Stimulated activated CD4-positive, alpha-beta T cell treated with anti-CD3 and anti-CD28 coated beads, Interleukin-12 subunit alpha, Interleukin-12 subunit beta, amount 100 ng/mL, for 24 hours (primary cell): Measurements from ENCODE around the gene RPS19BP1.

Source experiments
- DNase-seq, 2 experiments: peaks; one replicate each; pipeline ENCODE4 v3.0.0-alpha.2; 2020; ENCODE audit warnings: low read depth in 2 of 2

RPS19BP1 gene

GRCh38 chr22:39490135-39490798, 42.3 kb downstream of the RPS19BP1 start:
- peak; percentile 66 to 76 for DNase-seq

GRCh38 chr22:39489094-39490068, 43.2 kb downstream of the RPS19BP1 start:
- DNase-seq: no peak

- DNase-seq: no peak
These were observed 43.9 kb downstream of the RPS19BP1 start for GRCh38 chr22:39488563-39489083.

- no peak for DNase-seq
These were observed 44.6 kb downstream of the RPS19BP1 start for GRCh38 chr22:39487826-39488520.

- DNase-seq: no peak
These were observed 45.4 kb downstream of the RPS19BP1 start for GRCh38 chr22:39486951-39487825.

GRCh38 chr22:39482768-39483167, 49.8 kb downstream of the RPS19BP1 start:
- DNase-seq: no peak

- DNase-seq: no peak
These were observed 51.0 kb downstream of the RPS19BP1 start for GRCh38 chr22:39481595-39481994.

GRCh38 chr22:39481054-39481453, 51.5 kb downstream of the RPS19BP1 start:
- DNase-seq: no peak

- no peak for DNase-seq
These were observed 52.0 kb downstream of the RPS19BP1 start for GRCh38 chr22:39480557-39480956.

GRCh38 chr22:39479254-39479653, 53.3 kb downstream of the RPS19BP1 start:
- no peak for DNase-seq
